SHP77 treated with DMSO at 0.1 percent for 48 hours (cell line): Measurements from ENCODE around the gene COBL.

Source experiments
- DNase-seq: peaks from one replicate; lab custom pipeline; 2025; lab: John Stamatoyannopoulos, UW

COBL gene

DNA sequence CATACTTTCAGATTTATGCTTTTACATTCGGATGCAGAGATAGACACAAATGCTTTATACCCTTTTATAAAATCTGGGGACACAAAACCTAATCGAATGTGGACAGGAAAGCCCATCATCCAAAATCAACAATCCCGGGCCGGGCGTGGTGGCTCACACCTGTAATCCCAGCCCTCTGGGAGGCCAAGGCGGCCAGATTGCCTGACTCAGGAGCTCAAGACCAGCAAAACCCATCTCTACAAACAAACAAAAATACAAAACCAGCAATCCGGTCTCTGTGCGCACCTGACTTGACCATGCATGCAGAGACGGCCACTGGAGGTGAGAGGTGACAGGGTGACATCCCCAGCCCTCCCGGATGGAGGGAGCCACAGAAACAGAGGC, 13.5 kb downstream of the COBL start:
- no peak for DNase-seq

DNA sequence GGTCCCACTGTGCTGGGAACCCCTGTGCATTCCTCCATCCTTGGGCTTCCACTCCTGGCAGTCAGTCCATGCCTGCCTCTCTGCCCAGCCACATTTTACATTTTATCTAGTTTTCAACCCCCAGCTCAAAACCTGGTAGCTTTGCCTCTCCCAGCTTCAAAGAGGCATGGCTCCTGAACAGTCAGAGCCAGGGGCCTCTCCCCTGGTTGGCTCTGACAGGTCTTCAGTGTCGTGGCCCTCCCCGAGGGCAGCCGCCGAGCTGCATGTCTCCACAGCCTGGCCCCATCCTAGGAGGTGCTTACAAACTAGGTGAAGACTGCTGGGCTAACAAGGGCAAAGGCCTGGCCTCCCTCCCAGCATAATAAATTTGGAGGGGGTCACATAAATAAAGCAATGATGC, 14.8 kb downstream of the COBL start:
- DNase-seq = no peak

DNA sequence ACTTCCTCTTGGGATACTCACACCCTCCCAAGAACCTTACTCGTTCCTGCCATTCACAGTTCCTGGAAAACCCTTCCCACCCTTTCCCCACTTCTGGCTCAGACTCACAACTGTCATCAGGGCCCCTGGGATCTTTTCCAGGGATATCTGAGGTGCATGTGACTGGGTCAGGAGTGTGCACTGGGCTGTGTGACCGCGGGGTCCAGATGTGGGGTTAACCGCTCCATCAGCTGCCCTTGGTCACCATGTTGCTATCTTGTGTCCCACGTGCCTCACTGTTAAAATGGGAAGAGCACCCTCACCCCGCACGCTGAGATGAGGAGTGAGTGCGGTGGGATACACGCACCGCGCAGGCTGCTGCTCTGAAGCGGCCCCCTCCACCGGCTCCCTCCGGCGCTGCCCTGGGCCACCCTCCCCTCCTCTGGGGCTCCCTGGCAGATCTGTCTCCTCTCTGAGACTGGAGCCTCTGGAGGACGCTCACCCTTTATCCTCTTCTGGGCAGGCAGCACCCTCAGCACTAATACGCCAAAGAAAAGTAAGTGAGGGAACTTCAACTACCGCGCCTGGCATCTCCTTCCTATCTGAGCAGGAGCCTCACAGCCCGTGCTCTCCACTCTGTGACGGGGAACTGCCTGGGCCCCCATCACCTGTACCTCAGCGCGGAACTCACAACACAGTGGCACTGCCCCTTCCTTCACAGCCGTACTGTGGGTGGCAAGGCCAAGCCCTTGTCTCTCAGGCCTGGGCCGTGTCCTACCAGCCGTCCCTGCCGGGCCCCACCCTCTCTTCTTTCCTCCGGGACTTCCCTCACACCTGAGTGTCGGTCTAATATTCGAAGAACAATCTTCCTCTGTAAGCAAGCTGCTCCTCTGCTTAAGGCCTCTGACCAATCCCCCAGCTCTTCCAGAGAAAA, 15.6 kb downstream of the COBL start:
- DNase-seq = no peak

DNA sequence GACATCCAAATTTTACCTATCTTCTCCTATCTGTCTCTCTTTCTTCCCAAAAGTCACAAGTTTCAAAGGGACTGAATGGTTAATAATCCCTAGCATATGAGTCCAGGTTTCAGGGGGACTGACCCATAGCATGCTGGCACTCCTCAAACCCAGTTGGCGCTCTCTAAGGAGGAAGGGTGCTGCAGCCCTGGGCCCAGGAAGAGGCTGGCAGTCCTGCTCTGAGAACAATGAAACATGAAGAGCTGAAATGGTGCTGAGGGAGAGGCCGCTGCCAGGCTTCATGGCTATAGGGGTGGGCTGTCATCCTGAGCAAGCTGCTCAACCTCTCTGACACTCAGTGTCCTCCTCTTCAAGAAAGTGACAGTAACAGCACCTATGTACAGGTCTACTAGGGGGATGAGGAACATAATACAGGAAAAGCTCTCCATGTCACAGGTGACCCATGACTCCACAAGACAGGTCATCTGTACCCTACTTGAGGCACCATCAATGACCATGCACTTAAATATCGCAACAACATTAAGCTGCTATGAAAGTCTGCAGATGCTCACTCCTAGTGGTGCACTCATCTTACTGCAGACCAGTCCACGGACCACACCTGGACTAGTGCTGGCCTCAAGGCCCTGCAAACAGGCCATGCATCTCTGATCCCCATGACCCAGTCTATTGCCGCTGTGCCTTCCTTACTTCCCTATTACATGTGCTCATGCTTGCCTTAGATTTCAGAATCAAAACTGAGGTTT, 17.0 kb downstream of the COBL start:
- DNase-seq = no peak

DNA sequence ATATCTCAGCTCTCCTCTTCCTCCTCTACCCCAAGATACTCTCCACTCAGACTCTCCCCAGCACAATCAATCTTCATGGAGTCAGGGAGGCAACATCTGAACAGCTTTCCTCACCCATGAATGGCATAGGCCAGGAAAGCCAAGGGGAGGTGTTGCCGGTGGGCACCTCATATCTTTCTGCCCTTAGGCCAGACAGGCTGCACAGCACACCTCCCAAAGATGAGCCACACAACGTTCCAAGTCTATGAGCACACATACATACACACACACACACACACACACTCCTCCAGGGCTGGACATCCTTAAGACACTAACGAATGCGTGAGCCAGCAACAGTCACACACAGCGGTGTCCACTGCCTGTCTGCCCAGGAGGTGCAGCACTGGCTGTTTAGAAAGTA, 17.7 kb downstream of the COBL start:
- DNase-seq = no peak

DNA sequence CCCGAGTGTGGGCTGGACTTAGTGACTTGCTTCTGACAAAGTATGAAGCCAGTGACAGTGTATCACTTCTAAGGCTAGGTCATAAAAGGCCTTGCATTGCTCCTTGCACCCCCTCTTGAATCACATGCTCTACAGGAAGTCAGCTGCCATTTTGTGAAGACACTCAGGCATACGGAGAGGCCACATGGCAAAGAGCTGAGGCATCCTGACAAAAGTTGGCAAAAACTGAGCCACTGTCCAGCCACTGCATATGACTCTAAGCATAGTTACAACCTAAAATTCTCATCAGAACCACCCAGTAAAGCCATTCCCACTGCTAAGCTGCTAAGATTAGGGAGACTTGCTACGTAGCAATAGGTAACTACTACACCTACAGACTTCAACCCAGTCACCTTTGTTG, 18.6 kb downstream of the COBL start:
- no peak for DNase-seq

DNA sequence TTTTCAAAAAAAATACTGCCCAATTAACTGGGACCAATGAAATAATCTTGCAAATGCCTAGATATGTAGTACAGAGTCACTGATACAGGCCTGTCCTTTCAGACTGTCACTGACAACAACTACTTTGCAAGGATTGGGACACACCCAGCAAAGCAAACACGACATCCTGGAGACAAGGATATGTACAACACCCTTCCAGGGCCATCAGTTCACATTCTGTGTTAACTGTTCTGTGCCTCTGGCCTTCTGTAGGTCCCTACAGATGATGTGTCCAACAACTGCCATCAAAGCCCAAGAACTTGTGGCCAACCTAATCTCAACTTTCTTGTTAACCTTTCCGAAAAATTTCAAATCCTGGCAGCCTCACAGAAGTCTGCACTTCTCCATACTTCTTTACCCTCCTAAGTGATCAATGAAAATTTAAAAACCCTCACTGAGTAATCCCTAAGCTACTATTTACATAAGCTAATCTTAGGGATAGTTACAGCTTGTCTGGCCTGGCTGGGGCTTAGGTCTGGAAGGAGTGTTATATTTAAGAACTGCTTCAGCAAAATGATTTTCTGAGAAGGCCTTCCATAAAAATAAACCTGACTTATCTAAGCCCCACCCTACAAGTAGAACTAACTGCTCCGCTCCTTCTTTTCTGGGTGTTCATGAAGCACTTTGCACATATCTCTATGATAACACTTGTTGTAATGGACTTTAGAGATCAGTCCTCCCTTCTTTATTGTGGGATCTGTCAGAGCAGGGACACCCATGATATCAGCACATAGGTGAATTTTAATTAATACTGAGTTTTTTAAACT, 21.0 kb downstream of the COBL start:
- DNase-seq = no peak

DNA sequence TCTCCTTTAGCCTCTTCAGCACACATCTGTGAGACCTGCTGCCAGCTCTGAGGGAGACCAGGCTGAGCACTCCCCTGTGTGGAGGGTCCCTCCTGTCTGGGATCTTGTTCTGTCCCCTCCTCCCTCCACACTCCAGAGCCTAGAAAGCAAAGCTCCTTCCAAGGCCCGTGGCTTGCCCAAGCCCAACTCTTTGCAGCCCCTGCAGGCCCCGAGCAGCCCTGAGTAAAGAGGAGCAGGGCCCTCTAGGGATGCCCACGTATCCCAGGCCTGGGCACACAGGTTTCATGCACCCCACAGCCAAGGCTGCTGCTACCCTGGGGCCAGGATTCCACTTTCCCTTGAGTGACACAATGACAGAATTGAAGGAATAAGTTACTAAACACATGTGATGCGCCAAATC, 24.0 kb downstream of the COBL start:
- no peak for DNase-seq

DNA sequence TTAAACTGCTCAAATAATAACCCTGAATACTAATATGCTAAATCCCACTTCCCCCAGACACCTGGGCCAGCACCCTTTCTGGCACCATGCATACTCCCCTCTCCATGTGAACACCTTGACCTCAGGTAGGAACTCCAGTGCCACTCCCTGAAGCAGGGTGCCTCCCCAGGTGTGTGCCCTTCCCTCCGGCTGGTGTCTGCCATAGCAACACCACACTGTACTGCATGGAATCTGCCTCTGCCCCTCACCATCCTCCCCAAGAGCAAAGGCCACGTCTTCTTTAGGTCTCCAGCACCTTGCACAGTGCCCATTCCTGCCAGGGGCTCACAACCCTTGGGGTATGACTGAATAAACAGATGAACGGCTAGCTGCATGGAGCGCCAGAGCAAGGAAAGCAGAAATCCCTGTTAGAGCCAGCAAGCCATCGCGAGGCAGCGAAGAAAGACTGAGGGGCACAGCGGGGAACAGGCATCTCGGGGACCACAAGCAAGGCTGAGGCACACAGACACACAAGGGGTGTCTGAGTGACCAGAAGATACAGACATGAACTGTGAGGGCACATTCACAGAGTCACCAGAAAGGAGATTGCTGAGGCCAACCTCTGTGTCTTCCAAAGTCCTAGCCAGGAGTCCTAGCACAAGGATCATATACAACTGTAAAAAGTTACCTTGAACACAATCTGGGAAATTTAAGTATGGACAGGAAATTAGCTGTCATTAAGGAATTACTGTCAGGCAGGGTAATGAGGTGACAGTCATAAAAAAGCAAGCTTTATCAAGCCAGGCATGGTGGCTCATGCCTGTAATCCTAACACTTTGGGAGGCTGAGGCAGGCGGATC, 25.7 kb downstream of the COBL start:
- no peak for DNase-seq

DNA sequence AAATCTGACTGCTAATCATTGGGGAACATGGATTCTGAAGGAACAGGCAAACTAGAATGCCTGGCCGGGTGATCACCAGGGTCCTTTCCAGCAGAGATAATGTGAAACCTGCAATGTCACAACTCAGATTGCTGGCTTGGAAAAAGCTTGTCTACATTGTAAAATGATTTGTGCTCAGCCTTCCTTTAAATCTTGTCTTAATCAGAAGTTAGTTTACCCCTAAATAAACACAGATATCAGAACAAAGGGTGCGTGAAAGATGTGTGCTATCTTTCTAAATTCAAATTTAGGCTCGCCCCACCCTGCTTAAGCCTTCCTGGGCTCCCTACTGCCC, 26.3 kb downstream of the COBL start:
- DNase-seq = no peak

DNA sequence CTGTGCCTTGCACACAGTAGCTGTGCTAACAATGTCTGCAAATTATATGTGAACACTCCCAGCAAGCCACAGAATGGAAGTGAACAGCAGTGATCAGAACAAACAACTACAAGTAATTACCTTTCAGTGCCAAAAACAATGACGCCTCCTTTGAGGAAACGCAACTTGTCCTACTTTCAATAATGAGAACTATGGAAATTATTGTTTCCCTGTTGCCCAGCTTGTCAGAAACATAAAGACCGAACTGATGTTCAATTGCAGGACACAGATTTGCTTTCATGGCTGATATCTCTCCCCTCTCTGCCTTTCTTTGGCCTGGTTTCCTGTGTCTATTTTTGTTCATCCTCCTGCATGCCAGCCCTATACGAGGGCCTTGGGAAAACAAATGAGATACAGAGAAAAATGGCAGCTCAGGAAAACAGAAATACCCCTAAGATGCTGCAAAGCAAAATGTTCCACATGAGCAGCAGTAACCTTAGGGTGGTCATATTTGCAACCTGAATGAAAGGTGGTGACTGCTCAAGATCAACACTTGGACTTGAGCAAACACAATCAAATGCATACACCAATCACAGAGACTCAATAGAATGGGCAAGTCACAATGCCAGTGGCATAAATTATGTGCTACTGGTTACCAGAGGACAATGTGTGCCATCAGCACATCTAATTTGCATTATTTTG, 26.8 kb downstream of the COBL start:
- DNase-seq = no peak

DNA sequence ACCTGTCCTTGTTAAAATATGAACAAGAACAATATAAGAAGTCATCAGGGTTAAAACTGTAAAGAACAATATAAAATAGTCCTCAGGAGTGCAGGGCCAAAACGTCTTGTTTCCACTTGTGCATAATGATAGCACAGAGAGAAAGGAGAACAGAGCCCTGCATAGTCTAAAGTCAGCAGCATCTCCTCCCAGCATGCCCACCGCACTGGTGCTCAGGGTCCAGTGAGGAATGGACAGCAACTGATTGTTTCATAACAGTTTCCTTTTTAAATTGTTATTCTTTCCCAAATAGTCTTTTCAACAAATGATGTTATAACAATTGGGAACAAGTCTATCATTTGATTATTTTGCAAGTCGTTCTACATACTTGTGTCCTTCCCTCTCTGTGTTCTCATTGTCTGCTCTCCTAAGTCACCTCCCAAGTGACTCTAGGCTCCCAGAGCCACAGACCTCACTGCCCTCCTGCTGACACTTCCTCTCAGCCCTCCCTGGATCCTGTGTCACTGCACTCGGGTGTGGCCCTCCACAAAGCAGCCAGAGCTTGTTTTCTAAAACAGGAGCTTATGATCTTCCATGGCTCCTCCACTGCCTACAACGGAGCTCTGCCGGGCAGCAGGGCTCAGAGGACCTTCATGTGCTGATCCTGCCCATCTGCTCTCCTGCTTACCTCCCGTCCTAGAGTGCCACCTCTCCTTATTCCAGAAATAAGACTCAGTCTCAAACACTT, 27.6 kb downstream of the COBL start:
- DNase-seq = no peak

DNA sequence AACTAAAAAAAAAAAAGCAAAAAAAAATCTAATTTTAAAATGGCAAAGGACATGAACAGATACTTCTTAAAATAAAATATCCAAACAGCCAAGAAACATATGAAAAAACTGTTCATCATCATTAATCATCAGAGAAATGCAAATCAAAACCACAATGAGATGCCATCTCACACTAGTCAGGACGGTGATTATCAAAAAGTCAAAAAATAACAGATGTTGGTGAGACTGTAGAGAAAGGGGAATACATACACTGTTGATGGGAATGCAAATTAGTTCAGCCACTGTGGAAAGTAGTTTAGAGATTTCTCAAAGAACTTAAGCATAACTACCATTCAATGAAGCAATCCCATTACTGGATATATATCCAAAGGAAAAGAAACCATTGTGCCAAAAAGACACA, 30.2 kb downstream of the COBL start:
- no peak for DNase-seq

DNA sequence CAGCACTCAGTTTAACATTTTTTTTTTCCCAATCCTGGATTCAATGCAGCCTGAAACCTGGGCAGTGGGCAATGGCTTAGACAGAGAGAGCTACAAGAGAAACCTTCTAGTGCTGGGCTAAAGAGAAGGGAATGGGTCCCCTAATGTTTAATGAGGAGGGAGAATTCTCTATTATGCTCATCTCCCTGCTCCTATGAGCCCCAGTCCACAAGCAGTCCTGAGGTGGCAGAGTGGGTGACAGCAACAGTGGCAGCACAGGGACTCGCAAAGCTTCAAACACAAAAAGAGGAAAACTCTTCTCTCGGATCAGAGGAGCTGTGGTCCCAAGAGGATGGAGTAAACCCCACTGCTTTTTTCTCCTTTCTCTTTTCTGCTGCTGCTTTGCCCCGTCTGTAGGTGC, 36.5 kb downstream of the COBL start:
- DNase-seq = no peak

DNA sequence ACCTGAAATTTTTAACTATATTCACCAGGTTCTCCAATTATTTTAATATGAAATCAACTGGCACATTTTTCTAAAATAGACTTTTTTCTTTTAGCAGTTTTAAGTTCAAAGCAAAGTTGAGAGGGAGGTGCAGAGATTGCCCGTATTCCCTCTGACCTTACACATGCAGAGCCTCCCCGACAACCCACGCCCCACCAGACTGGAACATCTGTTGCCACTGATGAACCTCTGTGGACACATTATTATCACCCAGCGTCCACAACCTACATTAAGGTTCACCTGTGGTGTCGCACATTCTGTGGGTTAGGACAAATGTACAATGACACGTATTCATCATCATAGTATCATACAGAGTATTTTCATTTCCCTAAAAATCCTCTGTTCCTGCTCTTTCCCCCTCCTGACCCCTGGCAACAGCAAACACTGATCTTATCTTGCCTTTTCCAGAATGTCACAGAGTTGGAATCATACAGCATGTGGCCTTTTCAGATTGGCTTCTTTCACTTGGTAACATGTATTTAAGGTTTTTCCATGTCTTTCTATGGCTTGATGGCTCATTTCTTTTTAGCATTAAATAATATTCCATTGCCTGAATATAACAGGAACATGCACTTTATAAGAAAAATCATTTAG, 37.1 kb downstream of the COBL start:
- DNase-seq = no peak

DNA sequence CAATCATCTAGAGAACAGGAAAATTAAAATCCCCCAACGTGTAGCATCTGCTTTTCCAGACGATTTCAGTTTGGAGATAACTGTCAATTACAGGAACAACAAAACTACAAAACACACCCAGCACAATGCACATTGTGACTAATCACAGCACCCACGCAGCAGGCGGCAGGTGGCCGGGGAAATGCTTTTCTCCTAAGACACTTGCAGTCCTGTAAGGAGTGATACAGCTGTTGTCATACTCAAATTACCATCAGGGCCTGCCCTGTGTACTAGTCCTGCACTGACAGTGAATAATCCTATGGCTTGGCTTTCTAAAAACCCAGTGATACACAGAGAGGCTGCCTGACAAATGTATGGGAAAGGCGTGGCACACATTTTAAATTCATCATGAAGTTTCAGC, 37.8 kb downstream of the COBL start:
- no peak for DNase-seq

DNA sequence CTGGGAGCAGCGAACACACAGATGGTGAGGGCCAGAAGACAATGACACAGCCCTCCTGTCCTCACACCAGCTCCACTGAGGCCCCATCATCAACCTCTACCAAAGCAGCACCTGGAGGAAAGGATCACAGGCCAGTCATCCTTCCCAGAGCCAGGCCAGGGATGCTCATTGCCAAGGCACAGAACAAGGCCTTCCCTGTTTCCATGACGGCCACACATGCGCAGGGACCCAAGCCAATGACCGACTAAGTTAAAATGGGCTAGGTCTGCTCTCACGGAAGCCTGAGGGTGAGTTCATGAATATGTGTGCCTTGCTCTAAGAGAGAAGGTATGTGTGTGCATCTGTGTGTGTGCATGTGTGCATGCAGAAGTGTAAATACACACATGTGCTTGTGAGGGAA, 39.6 kb downstream of the COBL start:
- no peak for DNase-seq

DNA sequence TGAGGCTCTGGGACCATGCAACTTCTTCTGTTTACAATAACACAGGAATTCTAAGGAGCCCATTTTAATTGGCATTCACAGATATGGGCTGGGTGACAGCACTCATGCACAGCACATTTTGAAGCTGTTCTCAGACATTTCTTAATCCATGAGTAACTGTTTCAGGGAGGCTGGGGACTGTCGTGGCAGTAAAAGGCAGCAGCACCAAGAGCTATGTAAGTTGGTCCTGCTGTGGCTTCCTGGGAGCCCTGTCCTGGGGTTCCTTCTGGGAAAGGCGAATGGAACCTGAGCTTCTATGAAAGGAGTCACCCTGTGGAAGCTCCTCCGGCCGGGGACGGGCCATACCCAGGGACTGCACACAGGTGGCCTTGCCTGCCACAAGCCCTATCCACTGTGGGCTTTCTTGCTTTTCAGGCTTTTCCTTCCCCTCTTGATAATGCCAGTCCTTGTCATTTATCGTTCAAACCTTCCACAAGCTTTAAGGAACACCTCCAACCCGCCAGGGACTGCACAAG, 40.5 kb downstream of the COBL start:
- DNase-seq = no peak

DNA sequence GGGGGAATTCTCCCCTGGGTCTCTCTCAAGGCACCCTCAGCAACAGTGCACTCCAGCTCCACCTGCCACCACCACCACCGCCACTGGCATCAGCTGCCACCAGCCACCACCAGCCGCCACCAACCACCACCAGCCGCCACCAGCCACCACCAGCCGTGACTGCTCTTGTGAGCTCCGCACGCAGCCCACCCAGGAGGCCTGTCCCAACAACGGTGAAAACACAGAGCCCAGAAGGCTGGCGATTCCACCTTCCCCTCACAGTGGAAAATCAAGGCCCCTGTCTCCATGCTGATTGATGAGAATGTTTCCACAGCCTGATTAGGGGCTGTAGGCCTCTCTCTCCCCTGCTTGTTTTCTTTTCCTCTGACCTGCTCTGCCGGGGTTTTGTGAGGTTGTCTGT, 41.1 kb downstream of the COBL start:
- no peak for DNase-seq

DNA sequence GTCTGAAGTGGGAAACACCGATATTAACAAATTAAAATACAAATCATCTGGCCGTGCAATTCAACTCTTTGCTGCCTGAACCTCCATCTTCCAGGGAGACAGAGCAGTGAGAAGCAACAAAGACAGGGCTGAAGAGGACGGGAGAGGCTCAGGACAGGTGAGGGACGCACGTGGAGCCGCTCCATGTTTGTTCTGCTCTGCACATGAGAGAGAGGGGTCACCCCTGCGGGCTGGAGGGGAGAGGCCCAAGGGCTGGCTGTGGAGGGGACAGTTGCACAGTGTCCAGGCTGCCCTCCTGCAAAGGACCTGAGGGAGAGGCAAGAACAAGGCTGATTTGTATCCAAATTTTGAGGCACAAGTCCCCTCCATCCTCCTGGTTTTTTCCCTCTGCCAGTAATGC, 41.7 kb downstream of the COBL start:
- DNase-seq = no peak
